Activated naive CD4-positive, alpha-beta T cell treated with anti-CD3 and anti-CD28 coated beads for 36 hours (primary cell): ENCODE measurements around the gene TLE3. TPM values are rescaled to one million over a fixed set of nuclear protein-coding genes. Genes with fewer than 3 reads are reported as not detected.

ENCODE experiments used
- CTCF ChIA-PET: fragments of 350-600 bp; sonication (Branson Sonifier 250); formaldehyde crosslinking; loops from one replicate; lab custom pipeline; 2021; ENCODE audit warnings: antibody characterized with exemption; lab: Charles Lee
- DNase-seq: peaks from one replicate; pipeline ENCODE4 v3.0.0-alpha.2; 2020
- H3K27ac Mint-ChIP-seq: one replicate; pipeline ENCODE4 v1.8.0; 2021; ENCODE audit warnings: mild to moderate bottlenecking, mixed read lengths
- H3K27me3 Mint-ChIP-seq: one replicate; pipeline ENCODE4 v1.8.0; 2021; ENCODE audit warnings: low read depth, mixed read lengths
- H3K36me3 Mint-ChIP-seq: one replicate; pipeline ENCODE4 v1.8.0; 2021; ENCODE audit warnings: low read depth, mixed read lengths
- H3K4me1 Mint-ChIP-seq: one replicate; pipeline ENCODE4 v1.8.0; 2021; ENCODE audit warnings: low read depth, mixed read lengths
- H3K4me3 Mint-ChIP-seq: one replicate; pipeline ENCODE4 v1.8.0; 2021; ENCODE audit warnings: mild to moderate bottlenecking, moderate library complexity, mixed read lengths
- H3K9me3 Mint-ChIP-seq: one replicate; pipeline ENCODE4 v1.8.0; 2021; ENCODE audit warnings: mixed read lengths
- intact Hi-C: fragments of 100-400 bp; cut with micrococcal nuclease; formaldehyde crosslinking; loops from one replicate; pipeline ENCODE4 v1.15.1; 2023
- total RNA-seq, 2 experiments: library from RNA; stranded (reverse); gene quantifications; one replicate each; pipeline ENCODE4 v1.2.3, GENCODE V29; 2021

Gene TLE3
- total RNA-seq, 2 experiments from 2014 or later, result 105 to 109 TPM

GRCh38 chr15:70033529-70034140, 64.1 kb downstream of the TLE3 start:
- DNase-seq, result no peak
- Mint-ChIP-seq H3K9me3 (no peaks in the 10 kb centered on the region), H3K27ac (no peak overlapping the region)

GRCh38 chr15:70033109-70033508, 64.6 kb downstream of the TLE3 start:
- Mint-ChIP-seq H3K4me1 (peaks cover 3% of the 10 kb centered on the region), H3K4me3 (no peak overlapping the region), H3K36me3 (no peaks in the 10 kb centered on the region), H3K9me3 (no peaks in the 10 kb centered on the region), H3K27ac (no peak overlapping the region), H3K27me3 (no peaks in the 10 kb centered on the region)
- CTCF ChIA-PET, result no interaction called here
- intact Hi-C loops, result no loop called here
- no peak for DNase-seq

More at GRCh38 chr15:70033529-70034140, 64.1 kb downstream of the TLE3 start:
- H3K4me3 Mint-ChIP-seq, result no peak overlapping the region
- H3K4me1 Mint-ChIP-seq, result peaks cover 3% of the 10 kb centered on the region
- CTCF ChIA-PET, result no interaction called here
- no peaks in the 10 kb centered on the region for H3K36me3 Mint-ChIP-seq
- H3K27me3 Mint-ChIP-seq, result no peaks in the 10 kb centered on the region
- intact Hi-C loops, result no loop called here

DNA sequence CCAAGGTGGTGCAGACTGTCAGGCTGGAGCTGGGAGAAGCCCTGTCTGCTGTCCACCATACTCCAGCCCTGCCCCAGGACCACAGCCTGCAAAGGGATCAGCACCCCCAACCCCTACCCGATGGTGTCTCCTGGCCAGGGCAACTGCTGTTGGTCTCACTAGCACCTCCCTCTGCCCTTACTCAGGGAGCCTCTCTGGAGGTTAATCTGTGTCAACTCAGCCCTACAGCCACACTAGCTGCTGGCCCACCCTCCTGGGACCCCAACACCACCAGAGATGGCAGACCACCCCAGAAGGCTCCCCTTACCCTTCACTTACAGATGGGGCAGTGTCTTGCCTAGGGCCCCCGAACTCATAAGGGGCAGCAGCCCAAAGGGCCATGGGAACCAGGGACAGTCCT, 65.2 kb downstream of the TLE3 start:
- no peak for DNase-seq
- Mint-ChIP-seq H3K4me1 (peaks cover 3% of the 10 kb centered on the region), H3K4me3 (no peak overlapping the region), H3K36me3 (no peaks in the 10 kb centered on the region), H3K27me3 (no peaks in the 10 kb centered on the region), H3K27ac (no peak overlapping the region), H3K9me3 (no peaks in the 10 kb centered on the region)
- CTCF ChIA-PET, result no interaction called here
- intact Hi-C loops, result no loop called here

DNA sequence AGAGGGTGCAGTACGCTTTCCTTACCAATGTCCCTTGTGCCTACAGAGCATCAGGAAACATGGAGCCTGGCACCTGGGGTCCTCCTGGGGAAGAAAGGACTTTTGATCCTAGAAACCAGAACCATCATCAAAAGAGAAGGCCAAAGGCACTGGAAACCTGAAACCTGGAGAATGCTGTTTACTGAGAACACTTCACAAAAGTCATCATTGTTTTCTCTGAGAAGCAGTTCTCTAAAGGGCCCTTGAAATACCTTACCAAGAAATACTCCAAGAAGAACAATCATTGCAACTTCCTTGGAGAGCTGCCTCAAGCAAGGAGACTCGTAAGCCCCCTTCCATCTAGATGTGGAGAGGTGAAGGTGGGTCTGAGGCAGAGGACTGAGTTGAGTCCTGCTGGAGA, 66.0 kb downstream of the TLE3 start:
- no peak overlapping the region for H3K27ac Mint-ChIP-seq
- H3K4me3 Mint-ChIP-seq, result no peak overlapping the region
- H3K36me3 Mint-ChIP-seq, result no peaks in the 10 kb centered on the region
- CTCF ChIA-PET, result no interaction called here
- no peaks in the 10 kb centered on the region for H3K9me3 Mint-ChIP-seq
- intact Hi-C loops, result no loop called here
- H3K4me1 Mint-ChIP-seq, result peaks cover 3% of the 10 kb centered on the region
- DNase-seq, result no peak
- no peaks in the 10 kb centered on the region for H3K27me3 Mint-ChIP-seq

GRCh38 chr15:70031261-70031660, 66.5 kb downstream of the TLE3 start:
- CTCF ChIA-PET, result no interaction called here
- H3K27ac Mint-ChIP-seq, result no peak overlapping the region
- H3K4me3 Mint-ChIP-seq, result no peak overlapping the region
- no peak for DNase-seq
- H3K27me3 Mint-ChIP-seq, result no peaks in the 10 kb centered on the region
- no peaks in the 10 kb centered on the region for H3K36me3 Mint-ChIP-seq
- no peaks in the 10 kb centered on the region for H3K4me1 Mint-ChIP-seq
- intact Hi-C loops, result no loop called here
- H3K9me3 Mint-ChIP-seq, result no peaks in the 10 kb centered on the region

DNA sequence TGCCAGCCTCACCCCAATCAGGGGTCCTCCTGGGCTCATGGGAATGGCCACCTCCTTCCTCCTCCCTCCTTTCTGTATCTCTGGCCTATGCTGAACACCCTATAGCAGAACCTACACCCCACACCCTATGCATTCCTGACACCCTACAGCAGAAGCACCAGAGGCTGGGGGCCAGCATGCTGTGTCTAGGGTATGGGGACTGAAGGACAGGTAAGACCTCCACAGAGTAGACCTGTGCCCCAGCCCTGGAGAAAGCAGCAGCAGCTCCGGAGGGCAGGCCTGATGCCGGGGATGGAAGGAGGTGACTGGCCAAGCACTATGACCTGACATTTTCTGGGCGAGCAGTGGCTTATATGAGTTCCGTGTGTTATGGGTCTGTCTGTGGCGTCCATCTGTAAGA, 66.9 kb downstream of the TLE3 start:
- Mint-ChIP-seq H3K36me3 (no peaks in the 10 kb centered on the region), H3K4me1 (no peaks in the 10 kb centered on the region), H3K4me3 (no peak overlapping the region), H3K27me3 (no peaks in the 10 kb centered on the region), H3K9me3 (no peaks in the 10 kb centered on the region), H3K27ac (no peak overlapping the region)
- intact Hi-C loops, result no loop called here
- CTCF ChIA-PET, result no interaction called here
- no peak for DNase-seq

- H3K27me3 Mint-ChIP-seq, result no peaks in the 10 kb centered on the region
- no peak overlapping the region for H3K4me3 Mint-ChIP-seq
- H3K36me3 Mint-ChIP-seq, result no peaks in the 10 kb centered on the region
- peaks cover 1% of the 10 kb centered on the region for H3K4me1 Mint-ChIP-seq
- no peak for DNase-seq
- H3K9me3 Mint-ChIP-seq, result no peaks in the 10 kb centered on the region
- no peak overlapping the region for H3K27ac Mint-ChIP-seq
- intact Hi-C loops, result no loop called here
- CTCF ChIA-PET, result interaction anchor here (0.9 to 1.2 kb wide), 2 partner anchors 9 to 554 kb away, joined by 3 to 6 read pairs; no protein-coding TSS in a partner anchor
Measured at GRCh38 chr15:70029297-70029701, 68.4 kb downstream of the TLE3 start.

- CTCF ChIA-PET, result no interaction called here
- H3K4me3 Mint-ChIP-seq, result no peak overlapping the region
- intact Hi-C loops, result no loop called here
- no peak for DNase-seq
- H3K4me1 Mint-ChIP-seq, result peaks cover 15% of the 10 kb centered on the region
- no peaks in the 10 kb centered on the region for H3K9me3 Mint-ChIP-seq
- no peaks in the 10 kb centered on the region for H3K36me3 Mint-ChIP-seq
- no peaks in the 10 kb centered on the region for H3K27me3 Mint-ChIP-seq
- no peak overlapping the region for H3K27ac Mint-ChIP-seq
Measured at GRCh38 chr15:70027518-70027917, 70.2 kb downstream of the TLE3 start.

DNA sequence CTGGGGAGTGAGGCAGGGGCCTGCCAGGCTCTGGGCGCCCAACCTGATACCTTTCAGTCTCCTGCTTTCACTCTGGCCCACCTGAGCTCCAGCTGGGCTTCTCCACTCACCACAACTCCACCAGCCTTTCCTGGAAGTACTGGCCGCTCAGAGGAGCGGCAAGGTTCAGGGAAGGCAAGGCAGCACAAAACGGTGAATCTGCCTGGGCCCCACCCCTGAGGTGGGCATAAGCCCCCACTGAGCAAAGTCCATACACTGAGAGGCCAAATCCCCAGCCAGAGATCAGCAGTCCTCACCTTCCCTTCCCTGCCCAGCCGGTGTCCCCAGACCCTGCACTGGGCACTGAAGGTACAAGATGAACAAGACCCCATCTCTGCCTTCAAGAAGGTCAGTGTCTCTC, 70.7 kb downstream of the TLE3 start:
- Mint-ChIP-seq H3K9me3 (no peaks in the 10 kb centered on the region), H3K27me3 (no peaks in the 10 kb centered on the region), H3K36me3 (no peaks in the 10 kb centered on the region), H3K27ac (no peak overlapping the region), H3K4me1 (peaks cover 15% of the 10 kb centered on the region), H3K4me3 (no peak overlapping the region)
- CTCF ChIA-PET, result no interaction called here
- intact Hi-C loops, result no loop called here
- DNase-seq, result no peak

GRCh38 chr15:70025413-70026296, 72.1 kb downstream of the TLE3 start:
- Mint-ChIP-seq H3K4me1 (peaks cover 15% of the 10 kb centered on the region), H3K27me3 (no peaks in the 10 kb centered on the region), H3K4me3 (no peak overlapping the region), H3K36me3 (no peaks in the 10 kb centered on the region), H3K9me3 (no peaks in the 10 kb centered on the region), H3K27ac (no peak overlapping the region)
- intact Hi-C loops, result no loop called here
- CTCF ChIA-PET, result interaction anchor here (0.7 kb wide), 1 partner anchor 119 kb away, joined by 4 read pairs; no protein-coding TSS in a partner anchor
- no peak for DNase-seq

- H3K4me3 Mint-ChIP-seq, result no peak overlapping the region
- no peak overlapping the region for H3K27ac Mint-ChIP-seq
- H3K36me3 Mint-ChIP-seq, result no peaks in the 10 kb centered on the region
- no peaks in the 10 kb centered on the region for H3K27me3 Mint-ChIP-seq
- CTCF ChIA-PET, result interaction anchor here (1.6 kb wide), 1 partner anchor 17 kb away, joined by 4 read pairs; no protein-coding TSS in a partner anchor
- H3K4me1 Mint-ChIP-seq, result peaks cover 15% of the 10 kb centered on the region
- intact Hi-C loops, result loop anchor here (5.0 kb wide), 1 partner anchor 73 kb away; the partner anchor contains the start of gene TLE3
- no peak for DNase-seq
- no peaks in the 10 kb centered on the region for H3K9me3 Mint-ChIP-seq
Measured at GRCh38 chr15:70024521-70024920, 73.2 kb downstream of the TLE3 start.

- Mint-ChIP-seq H3K36me3 (no peaks in the 10 kb centered on the region), H3K4me1 (peaks cover 15% of the 10 kb centered on the region), H3K27ac (no peak overlapping the region), H3K9me3 (no peaks in the 10 kb centered on the region), H3K4me3 (no peak overlapping the region), H3K27me3 (no peaks in the 10 kb centered on the region)
- intact Hi-C loops, result loop anchor here (2.0 to 5.0 kb wide), 2 partner anchors 73 to 265 kb away; partner anchors contain the start of gene TLE3
- CTCF ChIA-PET, result interaction anchor here (0.6 to 1.6 kb wide), 4 partner anchors 16 to 448 kb away, joined by 3 to 4 read pairs (median 4); no protein-coding TSS in a partner anchor
- no peak for DNase-seq
Measured at GRCh38 chr15:70023769-70024491, 73.8 kb downstream of the TLE3 start.
